Epidermal melanocyte (primary cell): ENCODE measurements around the gene MGRN1.

ENCODE experiments used
- DNase-seq: peaks from one replicate; pipeline ENCODE4 v3.0.0; 2011; ENCODE audit warnings: low spot score; ENCODE audit not compliant: insufficient read length

Gene MGRN1

DNA sequence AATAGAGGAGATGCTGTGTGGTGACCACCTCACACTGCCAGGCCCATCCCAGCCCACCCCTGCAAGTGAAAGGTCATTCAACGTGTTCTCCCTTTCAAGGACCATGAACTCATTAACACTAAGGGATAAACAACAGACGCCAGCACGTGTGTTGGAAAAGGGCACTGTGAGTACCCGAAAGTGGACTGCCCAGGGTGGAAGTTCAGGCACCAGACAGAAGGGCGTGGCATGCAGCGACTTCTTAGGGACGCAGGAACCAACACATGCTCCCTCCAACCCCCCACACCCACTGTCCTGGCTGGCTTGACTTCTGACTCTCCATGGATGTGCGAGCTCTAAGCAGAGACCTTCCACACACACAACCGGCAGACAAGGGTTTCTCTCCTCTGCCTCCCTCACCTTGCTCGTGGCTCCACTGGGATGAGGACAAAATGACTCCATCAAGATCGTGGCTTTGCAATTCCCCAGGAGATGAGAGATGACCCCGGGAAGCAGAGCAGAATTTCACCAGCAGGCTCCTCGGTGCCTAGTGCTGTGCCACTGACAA, 20.9 kb upstream of the MGRN1 start:
- DNase-seq, result no peak

GRCh38 chr16:4604401-4604800, 20.2 kb upstream of the MGRN1 start:
- DNase-seq, result no peak

DNA sequence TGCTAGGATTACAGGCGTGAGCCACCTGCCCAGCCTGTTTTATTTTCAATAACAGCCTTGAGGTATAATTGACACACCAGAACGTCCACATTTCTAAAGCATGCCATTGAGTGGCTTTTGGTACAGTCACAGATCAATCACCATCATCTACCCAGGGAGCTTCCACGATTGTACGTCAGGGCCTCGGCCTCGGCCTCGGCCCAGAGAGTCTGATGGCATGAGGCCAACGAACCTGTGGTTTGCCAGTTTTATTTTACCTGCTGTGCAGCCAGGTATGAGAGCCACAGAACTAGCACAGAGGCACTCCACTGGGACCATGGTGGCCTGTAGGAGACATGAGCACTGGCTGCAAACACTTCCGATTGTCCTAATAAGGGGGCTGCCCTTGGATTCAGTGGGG, 18.3 kb upstream of the MGRN1 start:
- DNase-seq, result no peak

DNA sequence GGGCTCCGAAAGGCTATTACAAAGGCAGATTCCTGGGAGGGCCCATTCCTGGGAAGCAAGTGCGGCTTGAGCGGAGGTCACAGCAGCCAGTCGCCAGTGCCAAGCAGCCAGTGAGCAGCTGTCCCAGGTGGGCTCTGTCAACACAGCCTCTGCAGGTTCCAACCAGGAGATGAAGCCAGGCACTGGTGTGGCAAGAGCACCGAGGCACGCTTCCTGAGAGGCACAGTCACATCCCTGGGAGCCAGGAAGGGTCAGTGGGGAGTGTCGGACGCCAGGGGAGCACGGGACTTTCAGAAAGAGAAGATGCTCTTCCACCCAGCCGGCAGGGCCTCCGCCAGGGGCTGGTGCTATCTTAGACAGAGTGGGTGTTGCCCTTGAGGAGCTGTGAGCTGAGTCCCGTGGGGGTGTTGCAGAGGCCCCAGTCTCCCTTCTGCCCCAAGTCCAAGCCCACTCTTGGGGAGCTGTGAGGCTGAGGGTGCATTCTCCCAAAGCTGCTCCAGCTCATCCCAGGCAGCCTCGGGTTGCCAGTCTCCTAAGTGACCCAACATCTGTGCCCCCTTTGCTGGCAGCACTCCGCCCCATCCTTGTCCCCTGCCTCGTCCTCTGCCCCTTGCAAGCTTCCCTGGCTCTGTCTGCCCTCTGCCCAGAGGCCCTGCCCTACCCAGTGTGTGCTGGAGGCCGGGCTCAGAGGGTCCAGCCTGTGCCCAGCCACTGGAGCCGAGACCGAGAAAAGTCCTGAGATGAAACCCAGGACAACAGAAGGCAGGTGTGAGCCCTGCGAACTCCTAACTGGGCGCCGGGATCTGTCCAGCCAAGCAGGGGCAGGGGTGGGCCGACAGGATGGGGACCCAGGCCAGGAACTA, 16.6 kb upstream of the MGRN1 start:
- no peak for DNase-seq

DNA sequence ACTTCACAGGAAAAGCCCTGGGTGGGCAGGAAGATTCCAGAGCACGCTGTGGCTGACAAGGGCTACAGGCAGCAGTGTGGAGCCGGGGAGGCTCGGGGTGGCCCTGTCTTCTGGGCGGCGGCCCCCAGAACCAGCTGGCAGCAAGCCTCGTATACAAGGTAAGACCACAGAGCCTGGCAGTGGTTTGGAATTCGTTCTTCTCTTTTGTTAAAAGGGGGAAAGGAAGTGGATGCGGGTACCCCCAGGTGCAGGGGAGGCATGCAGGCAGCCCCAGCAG, 16.0 kb upstream of the MGRN1 start:
- no peak for DNase-seq

DNA sequence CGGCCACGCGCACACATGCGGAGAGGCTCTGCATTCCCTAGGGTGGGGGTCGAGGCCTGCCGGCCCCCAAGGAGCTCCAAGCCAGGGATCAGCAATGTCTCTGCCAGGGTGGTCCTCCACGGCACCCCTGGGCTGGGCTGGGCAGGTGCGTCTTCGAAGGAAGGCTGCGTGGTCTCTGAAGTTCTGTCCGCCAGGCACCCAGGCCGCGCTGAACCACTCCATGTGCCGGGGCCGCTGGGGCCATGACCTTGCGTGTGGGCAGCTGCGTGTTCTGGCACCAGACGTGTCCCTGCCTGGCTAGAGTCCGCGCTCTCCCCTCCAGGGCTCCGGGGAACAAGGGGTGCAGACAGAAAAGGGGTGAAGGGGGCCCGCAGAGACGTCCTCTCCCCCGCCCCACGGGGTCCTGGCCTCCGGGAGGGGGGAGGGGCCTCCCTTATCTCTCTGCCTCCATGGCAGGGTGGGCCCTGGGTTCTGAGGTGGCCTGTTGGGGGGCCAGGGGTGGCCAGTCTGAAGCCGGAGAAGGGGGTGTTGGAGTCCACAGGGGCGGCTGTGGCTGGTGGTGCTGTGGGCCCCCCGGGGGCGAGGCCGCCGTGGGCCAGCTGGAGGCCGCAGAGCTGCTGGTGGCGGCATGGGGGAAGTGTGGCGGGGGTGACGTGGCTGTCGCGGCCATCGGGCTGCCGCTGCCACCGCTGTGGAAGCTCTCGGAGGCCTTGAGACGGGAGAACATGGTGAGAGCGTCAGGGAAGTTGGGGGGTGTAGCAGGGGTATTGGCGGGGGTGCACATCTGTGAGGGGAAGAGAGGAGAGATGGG, 15.2 kb upstream of the MGRN1 start:
- DNase-seq, result no peak

GRCh38 chr16:4610011-4611005, 14.3 kb upstream of the MGRN1 start:
- no peak for DNase-seq

DNA sequence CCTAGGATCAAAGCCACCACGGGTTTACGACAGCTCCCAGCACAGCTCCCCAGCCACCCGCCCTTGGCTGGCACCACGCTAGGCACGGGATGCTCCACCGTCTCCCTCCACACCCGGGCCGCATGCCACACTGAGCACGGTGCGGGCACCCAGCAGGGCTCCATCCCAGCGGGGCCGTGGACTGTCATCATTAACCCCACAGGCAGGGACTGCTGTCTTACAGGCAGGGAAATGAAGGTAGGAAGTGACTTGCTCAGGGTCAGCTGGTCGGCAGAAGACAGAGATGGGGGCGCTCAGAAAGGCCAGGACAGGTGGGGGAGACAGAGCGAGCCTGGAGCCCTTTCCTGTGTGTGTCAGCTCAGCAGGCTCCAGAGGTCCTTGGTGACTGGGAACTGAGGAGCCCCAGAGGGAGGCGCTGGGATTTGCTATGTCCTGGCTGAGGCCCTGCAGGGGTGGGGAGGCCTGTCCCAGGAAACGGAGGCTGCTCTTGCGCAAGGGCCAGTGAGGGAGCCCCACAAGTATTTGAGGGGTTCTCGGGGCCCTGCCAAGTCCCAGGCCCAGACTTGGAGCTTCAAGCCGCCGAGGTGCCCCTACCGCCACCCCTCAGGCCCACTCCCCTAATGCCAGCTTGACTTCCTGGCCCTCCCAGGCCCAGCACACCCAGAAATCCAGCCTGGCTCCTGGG, 13.1 kb upstream of the MGRN1 start:
- DNase-seq, result no peak

GRCh38 chr16:4612474-4612931, 12.1 kb upstream of the MGRN1 start:
- DNase-seq, result no peak

DNA sequence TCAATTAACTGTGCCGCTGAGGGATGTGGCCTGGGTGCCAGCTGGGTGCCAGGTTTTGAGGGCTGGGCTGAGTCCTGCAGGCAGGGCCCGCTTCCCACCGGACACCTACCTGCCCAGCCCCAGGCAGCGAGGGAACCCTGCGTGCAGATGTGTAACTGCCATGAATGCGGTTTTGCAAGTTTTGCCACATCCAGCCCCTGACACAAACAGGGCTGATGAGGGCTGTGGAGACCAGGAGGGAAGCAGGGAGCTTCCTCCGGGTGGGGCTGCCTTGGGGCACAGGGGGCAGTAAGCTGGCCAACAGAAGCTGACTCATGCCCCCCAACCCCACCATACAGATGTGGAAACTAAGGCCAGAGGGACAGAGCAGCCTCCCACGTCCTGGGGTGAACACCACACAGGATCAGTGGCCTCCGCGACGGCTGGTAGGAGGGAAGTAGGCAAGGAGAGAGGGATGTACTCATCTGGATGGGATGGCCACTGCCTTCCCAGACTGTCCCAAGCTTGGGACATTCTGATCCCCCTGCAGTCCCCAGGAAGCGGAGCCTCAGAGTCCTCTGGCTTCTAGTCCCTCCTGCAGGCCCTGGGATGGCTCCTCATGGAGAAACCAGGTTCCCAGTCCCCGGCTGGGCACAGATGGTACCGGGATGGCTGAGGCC, 11.5 kb upstream of the MGRN1 start:
- no peak for DNase-seq

DNA sequence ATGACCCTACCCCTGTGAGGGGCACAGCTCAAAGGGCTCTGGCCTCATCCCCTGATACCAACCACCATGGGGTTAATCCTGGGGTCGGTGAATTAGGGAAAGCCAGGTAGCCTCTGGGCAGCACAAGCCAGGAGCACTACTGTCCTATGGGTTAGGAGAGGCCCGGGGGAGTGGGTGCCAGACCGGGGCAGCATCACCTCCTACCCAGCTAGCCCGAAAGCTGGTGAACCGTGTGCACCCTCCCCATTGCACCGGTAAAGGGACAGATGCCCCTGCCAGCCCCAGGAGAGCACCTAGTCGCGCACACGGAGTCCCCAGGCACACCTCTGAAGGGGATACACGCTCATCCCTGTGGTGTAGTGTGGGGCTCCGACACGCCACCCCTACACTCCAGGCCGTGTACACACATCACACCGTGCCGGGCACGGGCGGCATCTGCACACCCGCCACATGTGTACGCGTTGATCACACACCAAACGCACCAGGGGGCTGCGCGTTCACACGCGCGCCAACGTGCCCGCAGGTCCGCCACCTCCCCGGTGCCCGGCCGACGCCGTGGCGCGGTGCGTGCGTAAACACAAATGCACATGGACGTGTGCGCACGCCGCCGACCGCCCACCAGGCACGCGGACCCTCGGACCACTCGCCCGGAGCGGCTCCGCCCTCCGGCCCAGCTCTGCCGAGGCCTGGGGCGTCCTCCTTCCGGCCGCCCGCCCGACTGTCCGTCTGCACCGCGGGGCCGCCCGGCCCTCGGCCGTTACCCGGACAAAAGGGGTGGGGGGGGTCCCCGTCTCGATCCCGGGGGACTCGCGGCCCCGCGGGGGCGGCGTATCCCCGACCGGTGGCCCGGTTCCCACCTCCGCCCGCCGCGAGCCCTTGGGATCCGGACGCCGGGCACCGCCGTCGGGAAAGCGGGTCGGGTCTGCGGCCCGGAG, 10.7 kb upstream of the MGRN1 start:
- DNase-seq, result no peak

DNA sequence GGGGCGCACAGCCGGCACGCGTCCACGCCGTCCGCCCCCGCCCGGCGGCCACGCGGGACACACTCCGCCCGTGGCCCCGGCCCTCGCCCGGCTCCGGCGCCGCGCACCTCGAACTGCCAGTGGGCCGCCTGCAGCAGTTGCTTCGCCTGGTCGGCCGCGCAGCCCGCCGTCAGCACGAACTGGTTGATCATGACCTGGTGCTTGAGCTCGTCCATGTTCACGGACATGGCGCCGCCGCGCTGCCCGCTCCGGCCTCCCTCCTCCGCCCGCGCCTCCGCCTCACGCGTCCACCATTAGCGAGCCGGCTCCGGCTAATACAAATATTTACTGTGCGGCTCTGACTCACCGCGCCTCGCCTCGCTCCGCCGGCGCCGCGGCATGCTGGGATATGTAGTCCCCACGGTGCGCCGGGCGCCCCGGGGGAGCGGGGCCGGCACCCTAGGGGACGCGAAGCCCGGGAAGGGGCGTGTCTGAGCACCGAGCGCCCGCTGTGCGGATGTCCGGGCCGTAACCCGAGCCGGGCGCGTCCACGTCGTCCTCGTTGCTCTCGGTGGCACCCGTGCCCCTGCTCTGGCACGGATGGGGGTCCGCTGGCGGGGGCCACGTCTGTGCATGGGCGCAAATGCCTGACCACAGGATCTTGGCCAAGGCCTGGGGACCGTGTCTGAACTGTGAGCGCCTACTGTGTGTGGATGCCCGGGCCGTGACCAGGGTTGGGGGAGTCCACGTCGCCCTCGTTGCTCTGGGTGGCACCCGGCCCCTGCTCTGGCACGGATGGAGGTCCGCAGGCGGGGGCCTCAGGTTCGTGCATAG, 9.8 kb upstream of the MGRN1 start, which contains the start of gene UBALD1:
UBALD1 (minus strand) TSS at position 318 of the 813 bp plus-strand sequence; CDS start at position 227, 91 bp downstream.
- DNase-seq, result peak; percentile 96

GRCh38 chr16:4615384-4616046, 9.1 kb upstream of the MGRN1 start:
- DNase-seq, result no peak

DNA sequence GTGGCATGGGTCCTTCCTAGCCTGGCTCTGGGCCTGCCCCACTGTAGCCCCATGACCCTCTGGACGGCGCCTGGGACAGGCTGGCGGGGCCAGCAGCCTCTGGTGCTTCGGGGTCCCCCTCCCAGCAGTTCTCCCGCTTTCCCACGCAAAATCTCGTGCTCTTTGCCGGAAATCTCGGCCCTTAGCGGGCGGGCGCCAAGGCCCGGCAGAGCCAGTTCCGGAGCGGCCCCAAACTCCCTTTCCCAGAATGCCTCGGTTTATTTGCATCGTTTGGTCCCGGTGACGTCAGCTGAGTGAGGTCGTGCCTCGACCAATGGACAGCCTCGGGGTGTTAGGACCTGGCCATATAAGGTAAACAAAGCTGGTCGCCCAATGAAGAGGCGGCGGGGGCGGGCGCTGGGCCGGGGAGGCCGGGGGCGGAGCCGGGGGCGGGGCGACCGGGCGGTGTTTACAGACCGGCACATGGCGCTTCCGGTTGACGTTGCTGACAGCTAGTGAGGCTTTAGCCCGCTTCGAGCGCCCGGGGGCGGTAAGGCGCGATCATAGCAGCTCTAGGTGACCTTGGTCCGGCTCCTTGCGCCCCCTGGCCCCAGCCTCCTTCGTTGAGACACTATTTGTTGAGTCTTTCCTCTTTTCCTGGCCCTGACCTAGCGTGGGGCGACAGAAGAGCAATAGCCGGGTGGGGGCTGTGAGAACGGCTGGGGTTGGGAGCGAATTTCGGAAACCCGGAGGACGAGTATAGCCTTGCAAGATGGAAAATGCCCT, 8.4 kb upstream of the MGRN1 start:
- peak; percentile 98 for DNase-seq

DNA sequence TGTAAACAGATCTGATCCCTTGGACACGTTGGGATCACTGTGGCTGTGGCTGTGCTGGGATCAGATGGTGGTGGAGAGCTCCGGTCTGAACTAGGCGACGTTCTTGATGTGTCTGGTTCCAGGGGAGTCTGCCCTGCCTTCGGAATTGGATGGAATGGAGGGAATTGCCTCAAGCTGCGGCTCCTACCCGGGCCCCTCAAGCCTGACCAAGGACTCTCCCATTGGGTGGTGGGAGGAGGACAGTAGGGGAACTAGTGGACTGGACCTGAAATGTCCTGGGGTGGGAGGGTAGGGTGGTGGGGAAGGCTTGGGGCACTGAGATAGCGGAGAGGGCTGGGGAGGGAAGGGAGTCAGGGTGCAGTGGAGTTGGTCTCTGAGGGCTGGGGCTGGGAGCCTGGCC, 6.7 kb upstream of the MGRN1 start:
- DNase-seq, result no peak

- no peak for DNase-seq
Observed at GRCh38 chr16:4618645-4619418, 5.8 kb upstream of the MGRN1 start.
